Hepatocyte (in vitro differentiated cells): ENCODE results near the gene PRLH.
A peak's percentile ranks its signal among the peaks of the same experiment; 100 is the strongest.

Experiments
- EZH2phosphoT487 ChIP-seq: fragments of 200-600 bp; sonication (generic); IDR thresholded peaks from one replicate; pipeline ENCODE4 v1.6.1; 2018; ENCODE audit warnings: antibody characterized with exemption, mild to moderate bottlenecking, low read depth, moderate library complexity; ENCODE audit not compliant: unreplicated experiment, severe bottlenecking
- TF ChIP-seq, protein P1 (sequence below): fragments of 200-600 bp; sonication (generic); IDR thresholded peaks from 2 replicates; pipeline ENCODE4 v1.5.1; 2016; ENCODE audit warnings: antibody characterized with exemption, mild to moderate bottlenecking; ENCODE audit not compliant: poor library complexity

DNA sequence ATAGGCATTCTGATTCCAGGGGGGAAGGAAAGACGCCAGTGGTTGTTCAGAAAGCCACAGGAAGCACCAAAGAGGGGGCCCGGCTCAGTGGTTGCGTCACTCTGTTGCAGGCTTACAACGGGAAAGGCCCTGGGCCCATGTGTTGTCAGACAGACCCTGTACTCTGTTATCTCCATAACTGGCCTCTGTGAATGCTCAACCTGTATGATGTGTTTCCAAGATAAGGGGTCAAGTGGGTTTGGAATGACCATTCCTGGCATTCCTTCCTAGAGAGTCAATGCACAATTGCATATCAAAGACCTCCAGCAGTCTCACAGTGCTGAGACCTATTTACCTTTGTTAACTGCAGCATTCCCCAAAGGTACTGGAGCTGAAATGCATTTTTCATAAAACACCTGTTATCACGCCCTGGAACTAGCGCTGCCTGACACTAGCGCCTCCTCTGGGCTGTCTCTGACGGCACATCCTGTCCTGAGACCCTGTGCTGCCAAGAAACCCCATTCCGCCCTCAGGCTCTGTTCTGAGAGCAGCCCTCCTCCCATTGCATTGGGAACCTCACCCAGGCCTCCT, 47.9 kb downstream of the PRLH start:
- TF ChIP-seq, protein P1, sequence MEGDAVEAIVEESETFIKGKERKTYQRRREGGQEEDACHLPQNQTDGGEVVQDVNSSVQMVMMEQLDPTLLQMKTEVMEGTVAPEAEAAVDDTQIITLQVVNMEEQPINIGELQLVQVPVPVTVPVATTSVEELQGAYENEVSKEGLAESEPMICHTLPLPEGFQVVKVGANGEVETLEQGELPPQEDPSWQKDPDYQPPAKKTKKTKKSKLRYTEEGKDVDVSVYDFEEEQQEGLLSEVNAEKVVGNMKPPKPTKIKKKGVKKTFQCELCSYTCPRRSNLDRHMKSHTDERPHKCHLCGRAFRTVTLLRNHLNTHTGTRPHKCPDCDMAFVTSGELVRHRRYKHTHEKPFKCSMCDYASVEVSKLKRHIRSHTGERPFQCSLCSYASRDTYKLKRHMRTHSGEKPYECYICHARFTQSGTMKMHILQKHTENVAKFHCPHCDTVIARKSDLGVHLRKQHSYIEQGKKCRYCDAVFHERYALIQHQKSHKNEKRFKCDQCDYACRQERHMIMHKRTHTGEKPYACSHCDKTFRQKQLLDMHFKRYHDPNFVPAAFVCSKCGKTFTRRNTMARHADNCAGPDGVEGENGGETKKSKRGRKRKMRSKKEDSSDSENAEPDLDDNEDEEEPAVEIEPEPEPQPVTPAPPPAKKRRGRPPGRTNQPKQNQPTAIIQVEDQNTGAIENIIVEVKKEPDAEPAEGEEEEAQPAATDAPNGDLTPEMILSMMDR: peak; percentile 28
- TF ChIP-seq EZH2phosphoT487: no peak
